HuH-7 (cell line): ENCODE measurements around the gene C20orf141.
A peak's percentile ranks its signal among the peaks of the same experiment; 100 is the strongest.
"Not testable (repeated sequence)": the region's sequence is repeated elsewhere in the genome, so short reads cannot be mapped to it uniquely, and the experiment has no call there.

Experiments
- DNase-seq: peaks from one replicate; pipeline ENCODE4 v3.0.0; 2011; ENCODE audit warnings: low spot score

Gene C20orf141

DNA sequence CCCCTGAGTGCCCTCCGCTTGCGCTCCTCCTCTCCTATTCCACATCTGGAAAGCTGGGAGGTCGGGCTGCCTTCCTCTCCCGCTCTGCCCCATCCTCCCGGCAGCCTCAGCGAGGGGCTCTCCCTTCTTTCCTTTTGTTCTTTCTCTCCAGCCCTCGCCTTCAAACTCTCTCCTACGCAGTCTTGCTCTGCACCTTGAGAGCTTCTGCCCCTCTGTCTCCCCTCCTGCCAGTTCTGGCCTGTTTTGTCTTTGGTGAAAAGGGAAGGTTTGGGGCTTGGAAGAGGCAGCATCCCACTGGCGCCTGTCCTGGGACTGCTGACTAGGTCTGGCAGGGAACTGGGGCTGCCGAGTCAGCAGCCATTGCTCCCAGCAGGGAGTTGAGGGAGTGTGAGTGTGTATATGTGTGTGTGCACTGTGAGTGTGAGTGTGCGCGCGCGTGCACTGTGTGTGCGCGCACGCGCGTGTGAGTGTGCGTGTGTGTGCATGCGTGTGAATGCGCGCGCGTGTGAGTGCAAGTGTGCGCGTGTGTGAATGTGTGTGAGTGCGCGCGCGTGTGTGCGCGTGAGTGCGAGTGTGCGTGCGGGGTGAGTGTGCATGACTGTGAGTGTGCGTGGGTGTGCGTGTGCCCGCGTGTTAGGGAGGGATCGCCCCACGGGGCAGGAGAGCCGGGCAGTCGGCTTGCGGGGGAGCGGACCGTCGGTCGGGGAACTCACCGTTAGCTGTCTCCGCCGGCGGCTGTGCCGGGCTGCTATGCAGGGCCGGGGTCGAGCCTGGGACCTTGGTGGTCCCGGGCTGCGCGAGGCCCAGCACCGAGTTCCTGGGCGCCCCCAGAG, 14.9 kb upstream of the C20orf141 start:
- peak; percentile 23 for DNase-seq

DNA sequence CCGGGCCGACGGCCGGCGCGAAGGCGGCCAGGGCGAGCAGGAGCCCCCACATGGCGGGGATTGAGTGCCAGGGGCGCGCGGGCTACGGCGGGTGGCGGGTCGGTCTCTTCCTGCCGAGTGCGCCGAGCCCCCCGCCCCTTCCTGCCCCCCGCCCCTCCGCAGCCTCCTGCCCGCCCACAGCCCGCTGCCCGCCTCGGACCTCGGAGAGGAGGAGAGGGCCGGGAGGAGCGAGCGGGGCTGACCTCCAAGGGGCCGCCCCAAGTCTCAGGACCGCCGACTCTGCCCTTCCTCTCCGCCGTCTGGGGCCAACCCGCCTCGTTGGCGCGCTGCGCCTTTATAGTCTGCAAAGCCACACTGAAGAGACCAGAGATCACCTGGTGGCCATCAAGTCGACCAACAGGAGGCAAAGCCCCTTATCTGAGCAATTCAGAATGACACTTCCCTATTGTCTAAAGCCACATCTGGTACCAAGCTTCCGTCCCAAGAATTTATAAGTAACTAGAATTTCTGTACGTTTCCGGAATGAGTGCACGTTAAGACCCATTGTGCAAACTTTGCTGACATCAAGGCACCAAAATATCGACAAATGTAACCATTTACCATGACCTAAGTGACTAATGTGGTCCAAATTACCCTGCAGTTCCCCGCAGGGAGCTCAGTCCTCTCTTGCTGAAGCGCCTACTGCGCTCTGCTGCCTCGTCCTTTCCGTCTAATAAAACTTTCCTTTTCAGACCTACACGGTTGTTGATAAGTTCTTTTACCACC, 14.1 kb upstream of the C20orf141 start, which contains the start of gene CPXM1:
Gene CPXM1 (minus strand): TSS at position 107 of the 765 bp plus-strand sequence. CDS start 55 bp downstream, at position 52.
- DNase-seq, result no peak

DNA sequence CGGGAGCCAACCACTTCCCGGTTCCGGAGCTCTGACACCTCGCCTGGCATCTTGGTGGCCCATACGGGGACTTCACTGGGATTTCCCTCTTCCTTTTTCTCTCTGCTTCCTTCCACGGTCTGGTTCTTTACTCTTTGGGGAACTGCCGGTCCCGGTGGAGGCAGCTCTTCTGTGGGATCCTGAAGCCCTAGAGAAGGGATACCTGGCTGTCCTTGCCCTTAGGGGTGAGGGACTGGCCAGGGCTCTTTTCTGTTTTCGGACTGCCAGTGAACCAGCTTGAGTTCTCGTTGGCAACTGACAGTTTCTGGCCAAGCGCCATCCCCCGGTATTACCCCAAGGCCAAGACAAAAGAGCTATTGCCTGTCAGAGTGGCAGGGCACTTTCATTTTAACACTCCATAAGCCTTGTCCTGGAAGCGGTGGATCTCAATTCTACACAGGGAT, 13.5 kb upstream of the C20orf141 start:
- DNase-seq, result no peak

DNA sequence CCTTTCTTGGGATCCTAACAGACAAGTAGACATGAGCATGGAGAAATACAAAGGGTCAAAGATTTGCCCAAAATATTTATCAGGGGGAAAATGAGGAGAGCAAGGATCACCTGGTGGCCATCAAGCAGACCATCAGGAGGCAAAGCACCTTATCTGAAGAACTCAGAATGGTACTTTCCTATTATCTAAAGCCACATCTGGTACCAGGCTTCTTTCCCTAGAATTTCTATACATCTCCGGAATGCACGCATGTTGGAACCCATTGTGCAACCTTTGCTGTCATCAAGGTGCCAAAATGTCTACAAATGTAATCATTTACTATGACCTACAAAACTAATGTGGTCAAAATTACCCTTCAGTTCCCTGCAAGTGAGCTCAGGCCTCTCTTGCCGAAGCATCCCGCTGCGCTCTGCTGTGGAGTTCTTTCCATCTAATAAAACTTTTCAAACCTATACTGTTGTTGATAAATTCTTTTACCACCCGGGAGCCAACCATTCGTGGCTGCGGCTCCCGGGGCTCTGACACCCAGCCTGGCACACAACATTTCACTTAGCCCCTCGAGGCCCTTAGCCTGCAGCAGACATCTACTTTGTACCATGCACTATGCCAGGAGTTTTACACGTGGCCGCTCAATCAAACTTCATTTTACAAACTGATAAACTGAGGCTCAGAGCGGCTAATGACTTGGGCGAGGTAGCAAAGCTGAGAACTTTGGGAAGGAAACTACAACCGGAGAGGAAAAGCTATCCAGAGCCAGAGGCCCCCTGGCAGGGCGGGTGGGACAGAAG, 10.6 kb upstream of the C20orf141 start:
- no peak for DNase-seq

DNA sequence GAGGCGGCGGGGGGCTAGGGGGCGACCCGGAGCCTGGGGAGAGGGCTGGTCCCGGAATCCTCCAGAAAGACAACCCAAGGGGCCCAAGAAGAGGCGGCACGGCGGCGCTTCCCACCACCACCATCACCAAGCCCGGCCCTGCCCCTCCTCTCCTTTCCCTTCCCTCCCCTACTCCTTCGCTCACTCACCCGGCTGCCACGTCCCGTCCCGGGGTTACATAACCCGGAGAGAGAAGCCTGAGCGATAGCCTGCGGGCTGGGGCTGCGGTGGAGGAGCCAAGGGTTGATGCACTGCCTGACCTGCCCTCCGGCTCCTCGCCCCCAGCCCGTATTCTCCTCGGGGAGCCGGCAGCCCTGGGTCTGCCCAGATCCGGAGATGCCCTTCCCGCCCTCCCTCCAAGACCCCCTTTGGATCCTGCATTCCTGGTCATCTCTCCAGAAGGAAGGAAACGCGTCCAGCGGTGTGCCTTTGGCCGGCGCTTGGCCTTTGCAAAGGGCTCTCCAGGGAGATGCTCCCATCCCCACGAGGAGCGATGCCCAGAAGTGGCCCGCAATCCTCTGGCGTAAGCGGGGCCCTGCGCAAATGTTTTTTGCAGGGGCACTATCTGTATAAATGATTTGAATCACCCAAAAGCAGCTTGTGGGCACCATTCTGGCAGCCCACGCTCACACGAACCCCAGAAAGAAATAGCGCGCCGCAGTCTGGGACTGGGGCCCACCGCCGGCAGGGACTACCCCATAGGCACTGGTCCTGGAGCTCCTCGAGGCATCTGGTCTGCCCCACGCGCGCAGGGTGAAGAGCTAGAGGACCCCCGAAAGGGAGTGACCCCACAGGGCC, 9.7 kb upstream of the C20orf141 start:
- no peak for DNase-seq

DNA sequence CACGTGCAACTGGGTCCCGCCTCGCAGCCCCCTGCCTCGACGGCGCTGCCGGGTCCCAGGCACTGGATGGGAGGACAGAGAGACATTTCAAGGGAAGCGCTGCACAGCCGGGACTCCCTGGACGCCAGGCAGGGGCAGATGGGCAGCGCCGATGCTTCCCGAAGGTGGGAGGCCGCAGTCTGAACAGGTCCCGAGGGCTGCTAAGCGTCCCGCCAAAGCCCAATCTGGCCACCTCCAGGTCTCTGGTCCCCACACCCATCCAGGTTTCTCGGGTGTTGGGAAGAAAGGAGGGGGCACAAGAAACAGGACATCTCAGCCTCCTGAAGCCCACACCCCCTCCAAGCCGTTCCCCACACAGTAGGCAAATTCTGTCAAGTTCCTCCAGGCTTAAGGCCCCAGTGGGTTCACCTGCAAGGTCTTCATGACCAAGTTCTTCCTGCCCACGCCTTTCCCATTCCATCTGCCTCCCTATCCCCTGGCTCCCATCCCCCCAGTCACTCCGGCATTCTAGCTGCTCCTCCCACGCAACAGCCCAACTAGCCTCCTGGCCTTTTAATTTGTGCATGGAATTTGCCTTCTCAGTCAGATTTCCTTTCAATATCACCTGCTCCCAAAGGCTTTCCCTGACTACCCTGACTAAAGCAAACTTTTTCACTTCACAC, 9.0 kb upstream of the C20orf141 start:
- DNase-seq, result no peak

DNA sequence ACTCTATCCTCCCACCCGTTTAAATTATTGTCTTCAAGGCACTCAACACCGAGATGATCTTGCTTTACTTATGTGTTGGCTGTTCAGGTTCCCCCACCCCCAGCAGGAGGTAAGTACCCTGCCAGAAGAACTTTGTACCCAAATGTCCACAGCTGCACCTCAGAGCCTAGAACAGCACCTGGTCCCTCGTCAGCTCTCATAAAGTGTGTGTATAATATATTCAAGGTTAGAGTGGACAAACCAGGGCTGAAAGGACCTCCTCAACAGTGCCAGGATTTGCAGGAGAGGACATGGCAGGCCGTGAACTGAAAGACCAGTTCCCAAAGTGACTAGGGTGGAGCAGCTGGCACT, 8.5 kb upstream of the C20orf141 start:
- no peak for DNase-seq

DNA sequence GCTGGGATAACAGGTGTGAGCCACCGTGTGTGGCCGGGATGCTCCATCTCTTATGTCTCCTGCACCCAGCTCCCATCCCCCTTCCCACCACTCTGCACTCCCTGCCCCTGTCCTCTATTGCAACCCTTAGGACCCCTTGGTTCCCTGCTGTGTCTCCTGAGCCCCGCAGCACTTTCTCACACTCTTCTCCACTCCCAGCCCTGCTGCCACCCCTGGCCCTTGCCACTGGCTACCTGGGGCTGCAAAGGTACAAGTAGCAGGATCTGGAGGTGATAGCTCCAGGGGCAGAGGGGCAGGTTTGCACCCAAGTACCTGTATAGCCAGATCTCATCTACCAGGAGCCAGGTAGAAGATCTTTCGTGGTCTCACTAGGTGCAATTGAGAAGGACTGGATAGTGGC, 7.8 kb upstream of the C20orf141 start:
- no peak for DNase-seq

DNA sequence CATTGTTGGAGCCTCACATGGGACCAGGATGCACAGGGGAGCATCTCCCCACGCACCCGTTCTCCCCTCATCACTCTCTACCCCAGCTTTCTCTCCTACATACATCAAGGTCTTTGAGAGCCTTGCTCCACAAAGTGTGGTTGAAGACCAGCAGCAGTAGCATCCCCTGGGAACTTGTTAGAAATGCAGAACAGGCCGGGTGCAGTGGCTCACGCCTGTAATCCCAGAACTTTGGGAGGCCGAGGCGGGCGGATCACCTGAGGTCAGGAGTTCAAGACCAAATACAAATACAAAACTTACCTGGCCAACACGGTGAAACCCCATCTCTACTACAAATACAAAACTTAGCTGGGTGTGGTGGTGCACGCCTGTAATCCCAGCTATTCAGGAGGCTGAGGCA, 6.9 kb upstream of the C20orf141 start:
- DNase-seq, result not testable (repeated sequence)

DNA sequence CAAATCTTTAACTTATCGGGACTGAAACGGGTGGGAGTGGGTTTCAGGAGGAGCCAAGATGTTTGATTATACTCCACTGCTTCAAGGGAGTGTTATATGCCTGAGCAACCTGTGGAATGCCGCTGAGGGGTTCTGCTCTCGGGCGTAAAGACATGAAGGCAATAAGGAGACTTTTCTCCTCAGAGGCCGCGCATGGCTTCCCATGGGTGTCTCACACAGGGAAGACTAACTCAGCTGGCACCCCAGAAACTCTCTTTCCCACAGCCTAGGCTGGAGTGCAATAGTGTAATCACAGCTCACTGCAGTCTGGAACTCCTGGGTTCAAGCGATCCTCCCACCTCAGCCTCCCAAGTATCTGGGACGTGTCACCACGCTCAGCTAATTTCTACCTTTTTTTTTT, 5.1 kb upstream of the C20orf141 start:
- no peak for DNase-seq

DNA sequence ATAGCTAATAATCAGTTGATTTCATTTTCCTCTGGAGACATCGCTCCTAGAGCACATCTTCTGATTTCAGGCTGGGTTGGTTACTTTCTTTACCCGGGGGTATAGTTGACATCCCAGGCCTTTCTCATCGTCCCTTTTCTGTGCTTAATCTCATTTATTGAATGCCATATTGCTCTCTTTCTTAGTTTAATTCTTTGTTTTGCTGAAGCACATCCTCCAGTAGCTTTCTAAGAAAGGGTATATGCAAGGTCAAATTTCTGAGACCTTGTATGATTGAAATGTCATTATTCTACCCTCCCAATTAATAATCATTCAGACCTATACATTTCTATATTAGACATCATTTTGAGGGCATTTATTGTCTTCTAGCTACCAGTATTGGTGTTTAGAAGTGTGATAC, 2.6 kb upstream of the C20orf141 start:
- DNase-seq, result no peak

DNA sequence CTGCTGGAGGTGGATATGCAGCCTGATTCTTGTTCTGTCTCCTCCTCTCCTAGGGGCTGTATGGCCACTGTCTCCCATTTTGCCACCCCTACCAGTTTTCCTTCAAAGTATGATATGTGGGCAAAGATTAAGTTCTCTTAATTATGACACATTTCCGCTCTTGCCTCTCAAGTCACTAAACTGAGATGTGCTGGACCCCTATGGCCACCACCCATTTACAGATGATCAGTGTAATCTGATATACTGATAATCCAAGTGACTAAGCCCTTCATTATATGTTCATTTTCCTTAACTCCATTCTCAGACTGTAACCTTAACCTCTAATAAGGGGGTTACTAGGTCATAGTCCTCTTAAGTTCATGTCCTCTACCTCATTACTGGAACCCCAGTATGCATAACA, 711 bp upstream of the C20orf141 start:
- no peak for DNase-seq

DNA sequence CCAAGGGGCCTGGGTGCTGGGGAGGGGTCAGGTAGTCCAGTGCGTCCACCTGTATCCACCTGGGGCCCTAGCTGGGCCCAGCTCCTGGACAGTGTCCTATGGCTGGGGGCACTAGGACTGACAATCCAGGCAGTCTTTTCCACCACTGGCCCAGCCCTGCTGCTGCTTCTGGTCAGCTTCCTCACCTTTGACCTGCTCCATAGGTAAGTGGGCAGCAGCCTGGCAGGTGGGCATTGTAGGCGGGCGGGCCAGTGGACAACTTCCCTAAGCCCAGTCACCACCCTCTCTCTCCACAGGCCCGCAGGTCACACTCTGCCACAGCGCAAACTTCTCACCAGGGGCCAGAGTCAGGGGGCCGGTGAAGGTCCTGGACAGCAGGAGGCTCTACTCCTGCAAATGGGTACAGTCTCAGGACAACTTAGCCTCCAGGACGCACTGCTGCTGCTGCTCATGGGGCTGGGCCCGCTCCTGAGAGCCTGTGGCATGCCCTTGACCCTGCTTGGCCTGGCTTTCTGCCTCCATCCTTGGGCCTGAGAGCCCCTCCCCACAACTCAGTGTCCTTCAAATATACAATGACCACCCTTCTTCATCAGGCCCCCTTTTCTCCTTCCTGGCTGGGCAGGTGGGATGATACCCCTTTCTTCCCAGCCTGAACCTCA, 584 bp downstream of the C20orf141 start:
- no peak for DNase-seq

DNA sequence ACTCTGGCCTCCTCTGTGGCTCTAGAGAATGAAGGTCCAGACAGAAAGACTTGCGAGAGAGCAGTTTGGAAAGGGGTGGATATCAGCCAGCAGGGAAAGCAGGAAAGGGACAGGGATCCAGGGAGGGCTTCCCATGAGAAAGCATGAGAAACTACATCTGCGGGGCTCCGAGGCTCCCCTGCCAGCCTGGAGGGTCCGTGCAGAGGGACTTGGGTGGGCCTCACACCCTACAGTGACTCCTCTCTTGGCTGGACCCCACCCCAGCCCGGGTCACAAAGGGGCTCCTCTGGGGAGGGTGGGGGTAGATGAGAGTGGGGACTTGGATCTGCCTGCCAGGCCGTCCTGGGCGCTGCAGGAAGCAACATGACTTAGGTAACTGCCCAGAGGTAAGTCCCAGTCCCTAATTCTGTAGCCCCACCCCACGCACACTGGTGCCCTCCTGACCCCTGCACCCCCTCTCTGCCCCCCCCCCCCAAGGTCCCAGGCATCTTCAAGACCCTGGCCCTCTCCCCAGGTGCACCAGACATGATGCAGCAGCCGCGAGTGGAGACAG, 1.3 kb downstream of the C20orf141 start, which contains the start of gene TMEM239:
Gene TMEM239 (plus strand): TSS at position 335 of the 553 bp plus-strand sequence. CDS start 191 bp downstream, at position 526.
- no peak for DNase-seq

DNA sequence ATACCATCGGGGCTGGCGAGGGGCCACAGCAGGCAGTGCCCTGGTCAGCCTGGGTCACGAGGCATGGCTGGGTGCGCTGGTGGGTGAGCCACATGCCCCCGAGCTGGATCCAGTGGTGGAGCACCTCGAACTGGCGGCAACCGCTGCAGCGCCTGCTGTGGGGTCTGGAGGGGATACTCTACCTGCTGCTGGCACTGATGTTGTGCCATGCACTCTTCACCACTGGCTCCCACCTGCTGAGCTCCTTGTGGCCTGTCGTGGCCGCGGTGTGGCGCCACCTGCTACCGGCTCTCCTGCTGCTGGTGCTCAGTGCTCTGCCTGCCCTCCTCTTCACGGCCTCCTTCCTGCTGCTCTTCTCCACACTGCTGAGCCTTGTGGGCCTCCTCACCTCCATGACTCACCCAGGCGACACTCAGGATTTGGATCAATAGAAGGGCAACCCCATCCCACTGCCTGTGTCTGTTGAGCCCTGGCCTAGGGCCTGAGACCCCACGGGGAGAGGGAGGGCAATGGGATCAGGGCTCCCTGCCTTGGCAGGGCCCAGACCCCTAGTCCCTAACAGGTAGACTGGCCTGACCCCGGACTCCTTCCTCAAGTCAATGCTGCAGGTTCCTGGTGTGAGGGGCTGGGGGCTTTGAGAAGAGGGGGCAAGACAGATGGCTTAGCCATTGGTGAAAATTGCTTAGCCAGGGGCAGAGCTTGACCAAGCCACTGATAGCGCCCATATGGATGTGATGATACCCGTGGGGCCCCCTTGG, 2.0 kb downstream of the C20orf141 start:
- peak; percentile 80 for DNase-seq

DNA sequence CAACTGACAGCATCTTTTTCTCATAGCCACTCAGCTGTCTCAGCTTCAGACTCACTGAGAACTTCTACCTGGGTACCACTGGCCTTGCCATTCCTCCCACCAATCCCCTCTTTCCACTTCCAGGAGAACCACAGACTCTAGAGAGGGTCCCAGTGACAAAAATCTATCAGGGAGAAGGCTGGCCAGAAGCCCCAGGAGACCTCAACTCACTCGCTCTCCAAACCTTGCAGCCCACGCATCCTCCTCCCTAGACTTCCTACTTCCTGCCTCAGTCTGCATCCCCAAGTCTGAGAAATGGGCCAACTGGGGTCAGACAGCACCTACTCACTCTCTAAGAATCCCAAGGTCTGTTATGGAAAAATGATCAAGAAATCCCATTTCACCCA, 2.5 kb downstream of the C20orf141 start:
- no peak for DNase-seq

DNA sequence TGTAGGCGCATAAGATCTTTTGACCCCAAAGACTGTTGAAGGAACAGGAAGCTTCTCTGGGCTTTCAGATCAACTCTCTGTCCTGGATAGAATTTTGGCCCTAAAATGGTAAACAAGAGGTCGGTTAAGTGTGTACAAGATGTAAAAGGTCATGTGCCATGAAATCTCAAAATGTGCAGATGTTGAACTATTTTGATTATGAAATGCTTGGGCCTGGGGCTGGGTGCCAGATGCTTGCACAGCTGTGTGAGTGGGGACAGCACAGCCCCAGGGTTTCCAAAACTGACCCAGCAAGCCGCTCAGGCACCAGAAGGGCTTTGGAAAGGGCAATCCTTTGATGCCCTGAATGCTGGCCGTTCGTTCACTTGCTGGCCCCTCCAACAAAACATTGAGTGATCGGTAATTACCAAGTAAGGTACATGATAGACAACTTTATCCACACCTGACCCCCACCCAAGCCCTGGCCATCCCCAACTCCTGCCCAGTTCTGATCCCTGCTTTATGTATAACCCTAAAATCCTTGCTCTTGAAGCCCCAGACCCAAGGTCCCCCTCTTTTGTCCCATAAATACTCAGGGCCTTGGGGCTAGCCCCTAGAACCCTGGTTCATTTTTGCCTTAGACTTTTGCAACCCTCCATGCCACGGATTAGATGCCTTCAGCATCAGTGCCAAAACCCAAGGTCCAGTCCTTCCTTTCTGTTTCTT, 3.3 kb downstream of the C20orf141 start:
- no peak for DNase-seq

DNA sequence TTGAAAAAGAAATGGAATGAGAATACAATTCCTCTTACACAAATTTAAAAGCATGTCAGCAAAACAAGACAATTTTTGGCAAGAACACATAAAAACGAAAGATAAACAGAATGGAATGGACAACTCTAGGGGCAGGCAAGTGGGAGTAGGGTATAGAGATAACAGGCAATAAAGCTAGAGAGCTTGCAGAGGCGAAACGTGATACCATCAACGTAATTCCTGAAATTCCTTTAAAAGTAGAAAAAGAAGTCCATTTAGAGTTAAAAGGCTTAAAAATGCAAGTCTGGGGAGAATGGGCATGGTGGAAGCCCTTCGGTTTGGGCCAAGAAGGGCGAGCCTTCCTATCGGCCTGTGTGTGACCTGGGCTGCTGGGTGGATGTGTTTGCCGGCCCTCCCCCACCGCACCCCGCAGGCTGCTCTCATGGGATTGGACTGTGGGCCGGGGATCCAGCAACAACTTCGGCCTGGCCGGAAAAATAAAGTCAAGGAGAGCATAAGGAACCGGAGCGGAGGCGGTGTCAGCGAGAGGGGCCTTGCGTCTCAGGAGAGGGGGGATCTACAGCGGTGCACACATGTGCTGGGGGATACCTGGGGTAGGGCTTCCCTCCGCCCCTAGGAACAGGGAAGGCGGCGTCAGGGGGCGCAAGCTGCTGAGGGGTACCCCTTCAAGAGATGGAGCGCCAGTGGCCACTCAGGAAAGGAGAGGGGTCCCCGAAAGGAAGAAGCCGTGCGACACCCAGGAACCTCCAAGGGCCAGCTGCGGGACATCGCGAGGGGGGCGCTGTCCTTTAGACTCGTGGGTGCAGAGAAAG, 5.5 kb downstream of the C20orf141 start:
- no peak for DNase-seq
